CD4-positive, alpha-beta T cell (primary cell): ENCODE measurements around the gene UTF1. TPM values are rescaled to one million over a fixed set of nuclear protein-coding genes. Genes with fewer than 3 reads are reported as not detected.
"Not testable (repeated sequence)": the region's sequence is repeated elsewhere in the genome, so short reads cannot be mapped to it uniquely, and the experiment has no call there.

Experiments used
- ATAC-seq: fragments of 200-7000 bp; cut with Tn5 transposase; one replicate; pipeline ENCODE4 v1.10.0; 2022; ENCODE audit warnings: mild to moderate bottlenecking; ENCODE audit not compliant: poor library complexity
- CTCF ChIA-PET: fragments of 350-600 bp; sonication (Branson Sonifier 250); formaldehyde crosslinking; loops from one replicate; lab custom pipeline; 2021; ENCODE audit warnings: antibody characterized with exemption, inconsistent platforms; lab: Charles Lee
- POLR2A ChIA-PET: fragments of 350-600 bp; sonication (Branson Sonifier 250); formaldehyde crosslinking; loops from one replicate; lab custom pipeline; 2021; ENCODE audit warnings: antibody characterized with exemption, inconsistent platforms; lab: Charles Lee
- DNase-seq, 14 experiments: peaks; one replicate each; pipeline ENCODE4 v3.0.0-alpha.2; 2013 to 2020; ENCODE audit warnings: mixed read lengths in 2 of 14
- H3K27ac ChIP-seq, 2 donors: one replicate each; pipeline versions ENCODE4 v1.5.1 to v1.7.0; 2013; ENCODE audit warnings: low read length in 2 of 2, low read depth in 1 of 2, mild to moderate bottlenecking in 1 of 2
- H3K27me3 ChIP-seq, 2 experiments: 1 replicate in 1 of 2; 2 replicates in 1 of 2; pipeline versions ENCODE4 v1.6.1 to v1.7.0; 2013; ENCODE audit warnings: low read length in 2 of 2, control low read depth in 1 of 2, mild to moderate bottlenecking in 1 of 2, moderate library complexity in 1 of 2; ENCODE audit not compliant: insufficient read depth in 2 of 2, control insufficient read depth in 1 of 2
- H3K36me3 ChIP-seq: one replicate; pipeline ENCODE4 v1.6.1; 2013; ENCODE audit warnings: low read length, control low read depth; ENCODE audit not compliant: insufficient read depth
- H3K4me1 ChIP-seq: one replicate; pipeline ENCODE4 v1.6.1; 2013; ENCODE audit warnings: low read length, control low read depth; ENCODE audit not compliant: insufficient read depth
- H3K4me3 ChIP-seq: one replicate; pipeline ENCODE4 v1.5.1; 2013; ENCODE audit warnings: mild to moderate bottlenecking, low read length, moderate library complexity
- H3K9me3 ChIP-seq, 2 experiments: 1 replicate in 1 of 2; 2 replicates in 1 of 2; pipeline versions ENCODE4 v1.6.1 to v1.7.0; 2013; ENCODE audit warnings: low read length in 2 of 2, mild to moderate bottlenecking in 2 of 2, control low read depth in 1 of 2, moderate library complexity in 1 of 2; ENCODE audit not compliant: control insufficient read depth in 1 of 2, insufficient read depth in 1 of 2
- H3K27ac Mint-ChIP-seq: one replicate; pipeline ENCODE4 v1.8.0; 2020; ENCODE audit warnings: mixed read lengths
- H3K27me3 Mint-ChIP-seq: one replicate; pipeline ENCODE4 v1.8.0; 2021; ENCODE audit warnings: mixed read lengths
- H3K36me3 Mint-ChIP-seq: one replicate; pipeline ENCODE4 v1.8.0; 2021; ENCODE audit warnings: low read depth, mixed read lengths
- H3K4me1 Mint-ChIP-seq: one replicate; pipeline ENCODE4 v1.8.0; 2021; ENCODE audit warnings: low read depth, mixed read lengths
- H3K4me3 Mint-ChIP-seq: one replicate; pipeline ENCODE4 v1.8.0; 2020; ENCODE audit warnings: mild to moderate bottlenecking, mixed read lengths
- H3K9me3 Mint-ChIP-seq: one replicate; pipeline ENCODE4 v1.8.0; 2020; ENCODE audit warnings: mixed read lengths
- intact Hi-C, 2 experiments: fragments of 100-400 bp; cut with DNase I in 1 of 2; cut with micrococcal nuclease in 1 of 2; formaldehyde crosslinking; loops; one replicate each; pipeline versions ENCODE4 v1.15.1 to v1.9.0; 2023 to 2025; cut with DNase I, micrococcal nuclease
- total RNA-seq, 174 experiments: library from RNA in 2 of 174; stranded (reverse) in 2 of 174; gene quantifications; one replicate each; pipeline ENCODE4 v1.2.3 and lab custom pipeline; 2021 to 2026
- TF ChIP-seq, protein P1 (sequence below): fragments of 200-600 bp; IDR thresholded peaks from one replicate; pipeline ENCODE4 v1.8.0; 2022; ENCODE audit warnings: antibody characterized with exemption, mild to moderate bottlenecking

Gene UTF1
- total RNA-seq, 2 experiments from 2014 or later: not detected

- Mint-ChIP-seq H3K4me1 (peaks cover 15% of the 10 kb centered on the region), H3K27me3 (peaks cover 75% of the 10 kb centered on the region), H3K36me3 (no peaks in the 10 kb centered on the region), H3K4me3 (no peak overlapping the region), H3K9me3 (no peaks in the 10 kb centered on the region), H3K27ac (no peak overlapping the region)
- Histone ChIP-seq H3K27ac (no peak overlapping the region), H3K9me3 (peaks cover 0 to 18% of the 10 kb centered on the region in 2 experiments), H3K27me3 (peaks cover 40 to 42% of the 10 kb centered on the region in 2 experiments), H3K4me1 (peaks cover 20% of the 10 kb centered on the region), H3K36me3 (no peaks in the 10 kb centered on the region), H3K4me3 (no peak overlapping the region)
- intact Hi-C loops: no loop called here
- POLR2A ChIA-PET: no interaction called here
- CTCF ChIA-PET: no interaction called here
- TF ChIP-seq, protein P1, sequence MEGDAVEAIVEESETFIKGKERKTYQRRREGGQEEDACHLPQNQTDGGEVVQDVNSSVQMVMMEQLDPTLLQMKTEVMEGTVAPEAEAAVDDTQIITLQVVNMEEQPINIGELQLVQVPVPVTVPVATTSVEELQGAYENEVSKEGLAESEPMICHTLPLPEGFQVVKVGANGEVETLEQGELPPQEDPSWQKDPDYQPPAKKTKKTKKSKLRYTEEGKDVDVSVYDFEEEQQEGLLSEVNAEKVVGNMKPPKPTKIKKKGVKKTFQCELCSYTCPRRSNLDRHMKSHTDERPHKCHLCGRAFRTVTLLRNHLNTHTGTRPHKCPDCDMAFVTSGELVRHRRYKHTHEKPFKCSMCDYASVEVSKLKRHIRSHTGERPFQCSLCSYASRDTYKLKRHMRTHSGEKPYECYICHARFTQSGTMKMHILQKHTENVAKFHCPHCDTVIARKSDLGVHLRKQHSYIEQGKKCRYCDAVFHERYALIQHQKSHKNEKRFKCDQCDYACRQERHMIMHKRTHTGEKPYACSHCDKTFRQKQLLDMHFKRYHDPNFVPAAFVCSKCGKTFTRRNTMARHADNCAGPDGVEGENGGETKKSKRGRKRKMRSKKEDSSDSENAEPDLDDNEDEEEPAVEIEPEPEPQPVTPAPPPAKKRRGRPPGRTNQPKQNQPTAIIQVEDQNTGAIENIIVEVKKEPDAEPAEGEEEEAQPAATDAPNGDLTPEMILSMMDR: no peak
- no peak for ATAC-seq
- DNase-seq: no peak
These were observed 1.4 kb downstream of the UTF1 start for GRCh38 chr10:133231244-133231945.

DNA sequence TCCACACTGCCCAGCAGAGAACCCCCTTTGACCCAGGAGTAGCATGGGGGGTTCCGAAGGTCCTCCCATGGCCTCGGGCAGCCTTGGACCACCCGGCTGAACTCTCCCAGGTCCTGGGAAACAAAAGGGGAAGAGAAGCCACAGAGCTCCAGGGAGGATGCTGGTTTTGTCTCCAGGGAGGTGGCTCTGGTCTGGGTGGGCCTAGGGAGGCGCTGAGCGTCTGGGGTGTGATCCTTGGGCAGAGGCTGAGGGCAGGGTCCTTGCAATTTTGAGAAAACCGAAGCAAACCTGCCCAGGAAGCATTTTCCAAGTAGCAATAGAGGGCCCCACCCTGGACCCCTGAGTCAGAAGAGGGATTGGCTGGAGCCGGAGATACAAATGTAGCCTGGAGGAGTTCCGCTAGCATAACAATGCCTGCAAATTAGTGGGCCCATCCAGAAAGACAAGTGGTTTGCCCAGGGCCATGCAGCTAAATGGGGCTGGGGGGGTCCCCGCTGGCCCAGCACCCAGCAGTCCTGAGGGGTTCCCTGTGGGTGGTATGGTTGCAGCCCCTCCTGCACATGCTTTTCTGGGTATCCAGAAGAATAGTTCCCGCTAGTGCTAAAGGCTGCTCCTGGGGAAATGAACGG is 2.0 kb downstream of the UTF1 start:
- POLR2A ChIA-PET: no interaction called here
- Mint-ChIP-seq H3K4me1 (peaks cover 15% of the 10 kb centered on the region), H3K36me3 (no peaks in the 10 kb centered on the region), H3K9me3 (no peaks in the 10 kb centered on the region), H3K27me3 (peaks cover 68% of the 10 kb centered on the region), H3K4me3 (no peak overlapping the region), H3K27ac (no peak overlapping the region)
- CTCF ChIA-PET: no interaction called here
- DNase-seq (no peak), ATAC-seq (no peak)
- no peak overlapping the region for H3K27ac ChIP-seq
- peaks cover 24% of the 10 kb centered on the region for H3K4me1 ChIP-seq
- H3K4me3 ChIP-seq: no peak overlapping the region
- intact Hi-C loops: no loop called here
- no peaks in the 10 kb centered on the region for H3K36me3 ChIP-seq
- H3K9me3 ChIP-seq: peaks cover 0 to 13% of the 10 kb centered on the region in 2 experiments
- peaks cover 35 to 43% of the 10 kb centered on the region in 2 experiments for H3K27me3 ChIP-seq
- TF ChIP-seq, protein P1: no peak

- ATAC-seq: not testable (repeated sequence)
These were observed 4.8 kb downstream of the UTF1 start for GRCh38 chr10:133234796-133235195.

More at GRCh38 chr10:133234796-133235195, 4.8 kb downstream of the UTF1 start:
- H3K9me3 Mint-ChIP-seq, H3K36me3 ChIP-seq, CTCF ChIA-PET, intact Hi-C loops, H3K27ac ChIP-seq, H3K4me3 ChIP-seq, H3K27ac Mint-ChIP-seq, DNase-seq, POLR2A ChIA-PET, H3K36me3 Mint-ChIP-seq: not testable (repeated sequence)
- Mint-ChIP-seq H3K27me3 (peaks cover 59% of the 10 kb centered on the region), H3K4me1 (peaks cover 10% of the 10 kb centered on the region), H3K4me3 (peak overlapping the region; percentile 63)
- H3K9me3 ChIP-seq: peaks cover 0 to 23% of the 10 kb centered on the region in 2 experiments
- peaks cover 35% of the 10 kb centered on the region for H3K4me1 ChIP-seq
- peaks cover 47 to 49% of the 10 kb centered on the region in 2 experiments for H3K27me3 ChIP-seq
